Measurements from ENCODE around the gene SALL3.

The SALL3 gene

DNA sequence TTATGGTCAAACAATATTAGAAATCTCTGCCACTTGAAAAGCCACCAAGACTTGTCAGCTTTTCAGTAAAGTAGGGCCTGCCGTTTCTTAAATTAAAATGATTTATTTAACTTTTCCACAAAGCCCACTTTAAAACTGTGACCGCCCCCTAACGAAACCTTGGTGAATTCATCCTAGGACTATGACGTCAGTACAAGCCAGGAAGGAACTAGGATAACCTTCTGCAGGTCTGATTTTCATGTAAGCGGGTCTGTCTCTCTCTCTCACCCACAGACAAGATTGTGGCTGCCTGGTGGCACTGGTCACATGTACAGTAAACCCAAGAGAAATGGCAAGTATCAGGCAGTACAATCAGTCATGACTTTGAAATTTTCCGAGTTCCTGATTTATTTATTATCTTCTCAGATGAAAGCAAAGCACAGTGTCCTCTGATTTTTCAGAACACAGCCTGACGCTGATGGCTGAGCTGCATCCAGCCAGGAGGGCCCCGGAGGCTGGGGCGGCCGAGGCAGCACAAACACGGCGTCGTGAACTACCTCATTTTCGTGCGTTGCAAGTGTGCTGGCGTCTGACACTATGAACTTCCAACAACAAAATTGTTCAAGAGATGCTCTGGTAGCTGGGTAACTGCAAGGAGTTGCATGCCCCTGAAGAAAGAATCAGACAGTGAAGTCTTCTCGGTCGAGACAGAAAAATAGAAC lies 18.9 kb downstream of the SALL3 start:
- Histone ChIP-seq H3K27me3 (ENCODE audit: insufficient read depth, poor library complexity, severe bottlenecking) (peaks cover 13% of the 10 kb centered on the region), H3K4me3 (replicated peaks; ENCODE audit: insufficient read depth, low read length) (no peak overlapping the region), H3K27ac (replicated peaks) (no peak overlapping the region)
- no peak for DNase-seq (ENCODE audit: low read depth in 1 of 2, low spot score in 1 of 2)
- TF ChIP-seq GABPA (IDR thresholded peaks at IDR 0.05; ENCODE audit: low read depth) (no peak), SPI1 (IDR thresholded peaks at IDR 0.05; ENCODE audit: borderline replicate concordance, low read depth) (no peak), POLR2AphosphoS5 (IDR thresholded peaks at IDR 0.05; ENCODE audit: low read depth) (no peak)
- TF ChIP-seq, protein P1, sequence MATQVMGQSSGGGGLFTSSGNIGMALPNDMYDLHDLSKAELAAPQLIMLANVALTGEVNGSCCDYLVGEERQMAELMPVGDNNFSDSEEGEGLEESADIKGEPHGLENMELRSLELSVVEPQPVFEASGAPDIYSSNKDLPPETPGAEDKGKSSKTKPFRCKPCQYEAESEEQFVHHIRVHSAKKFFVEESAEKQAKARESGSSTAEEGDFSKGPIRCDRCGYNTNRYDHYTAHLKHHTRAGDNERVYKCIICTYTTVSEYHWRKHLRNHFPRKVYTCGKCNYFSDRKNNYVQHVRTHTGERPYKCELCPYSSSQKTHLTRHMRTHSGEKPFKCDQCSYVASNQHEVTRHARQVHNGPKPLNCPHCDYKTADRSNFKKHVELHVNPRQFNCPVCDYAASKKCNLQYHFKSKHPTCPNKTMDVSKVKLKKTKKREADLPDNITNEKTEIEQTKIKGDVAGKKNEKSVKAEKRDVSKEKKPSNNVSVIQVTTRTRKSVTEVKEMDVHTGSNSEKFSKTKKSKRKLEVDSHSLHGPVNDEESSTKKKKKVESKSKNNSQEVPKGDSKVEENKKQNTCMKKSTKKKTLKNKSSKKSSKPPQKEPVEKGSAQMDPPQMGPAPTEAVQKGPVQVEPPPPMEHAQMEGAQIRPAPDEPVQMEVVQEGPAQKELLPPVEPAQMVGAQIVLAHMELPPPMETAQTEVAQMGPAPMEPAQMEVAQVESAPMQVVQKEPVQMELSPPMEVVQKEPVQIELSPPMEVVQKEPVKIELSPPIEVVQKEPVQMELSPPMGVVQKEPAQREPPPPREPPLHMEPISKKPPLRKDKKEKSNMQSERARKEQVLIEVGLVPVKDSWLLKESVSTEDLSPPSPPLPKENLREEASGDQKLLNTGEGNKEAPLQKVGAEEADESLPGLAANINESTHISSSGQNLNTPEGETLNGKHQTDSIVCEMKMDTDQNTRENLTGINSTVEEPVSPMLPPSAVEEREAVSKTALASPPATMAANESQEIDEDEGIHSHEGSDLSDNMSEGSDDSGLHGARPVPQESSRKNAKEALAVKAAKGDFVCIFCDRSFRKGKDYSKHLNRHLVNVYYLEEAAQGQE (IDR thresholded peaks at IDR 0.05; ENCODE audit: insufficient replicate concordance, low read depth) = no peak

DNA sequence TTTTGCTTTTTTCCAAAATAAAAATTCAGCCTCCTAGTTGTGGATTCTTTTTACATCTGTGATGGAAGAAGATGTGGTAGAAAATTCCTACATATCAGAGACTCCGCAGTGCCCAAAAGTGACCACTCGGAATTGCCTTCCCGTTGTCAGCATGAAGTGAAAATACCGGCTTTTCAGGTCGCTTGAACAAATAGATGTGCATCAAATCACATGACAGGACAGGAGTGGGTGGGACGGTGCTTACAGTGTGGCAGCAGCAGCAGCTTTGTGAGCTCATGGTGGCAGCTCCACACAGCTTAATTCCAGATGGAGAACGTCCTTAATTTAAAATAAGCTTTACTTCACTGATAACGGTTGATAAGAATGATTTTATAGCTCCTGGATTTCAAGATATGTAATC lies 20.3 kb downstream of the SALL3 start:
- no peak for TF ChIP-seq SPI1 (IDR thresholded peaks at IDR 0.05; ENCODE audit: borderline replicate concordance, low read depth)
- TF ChIP-seq, protein P1 (IDR thresholded peaks at IDR 0.05; ENCODE audit: insufficient replicate concordance, low read depth) = no peak
- no peak for TF ChIP-seq POLR2AphosphoS5 (IDR thresholded peaks at IDR 0.05; ENCODE audit: low read depth)
- TF ChIP-seq, protein P2, sequence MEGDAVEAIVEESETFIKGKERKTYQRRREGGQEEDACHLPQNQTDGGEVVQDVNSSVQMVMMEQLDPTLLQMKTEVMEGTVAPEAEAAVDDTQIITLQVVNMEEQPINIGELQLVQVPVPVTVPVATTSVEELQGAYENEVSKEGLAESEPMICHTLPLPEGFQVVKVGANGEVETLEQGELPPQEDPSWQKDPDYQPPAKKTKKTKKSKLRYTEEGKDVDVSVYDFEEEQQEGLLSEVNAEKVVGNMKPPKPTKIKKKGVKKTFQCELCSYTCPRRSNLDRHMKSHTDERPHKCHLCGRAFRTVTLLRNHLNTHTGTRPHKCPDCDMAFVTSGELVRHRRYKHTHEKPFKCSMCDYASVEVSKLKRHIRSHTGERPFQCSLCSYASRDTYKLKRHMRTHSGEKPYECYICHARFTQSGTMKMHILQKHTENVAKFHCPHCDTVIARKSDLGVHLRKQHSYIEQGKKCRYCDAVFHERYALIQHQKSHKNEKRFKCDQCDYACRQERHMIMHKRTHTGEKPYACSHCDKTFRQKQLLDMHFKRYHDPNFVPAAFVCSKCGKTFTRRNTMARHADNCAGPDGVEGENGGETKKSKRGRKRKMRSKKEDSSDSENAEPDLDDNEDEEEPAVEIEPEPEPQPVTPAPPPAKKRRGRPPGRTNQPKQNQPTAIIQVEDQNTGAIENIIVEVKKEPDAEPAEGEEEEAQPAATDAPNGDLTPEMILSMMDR (IDR thresholded peaks at IDR 0.05; ENCODE audit: insufficient read depth, low read length) = no peak
- no peak for TF ChIP-seq GABPA (IDR thresholded peaks at IDR 0.05; ENCODE audit: low read depth)
- no peak for DNase-seq (ENCODE audit: low read depth in 1 of 2, low spot score in 1 of 2)
- H3K27ac ChIP-seq (replicated peaks) = no peak overlapping the region
- no peak overlapping the region for H3K4me3 ChIP-seq (replicated peaks; ENCODE audit: insufficient read depth, low read length)
- H3K27me3 ChIP-seq (ENCODE audit: insufficient read depth, poor library complexity, severe bottlenecking) = peaks cover 19% of the 10 kb centered on the region

DNA sequence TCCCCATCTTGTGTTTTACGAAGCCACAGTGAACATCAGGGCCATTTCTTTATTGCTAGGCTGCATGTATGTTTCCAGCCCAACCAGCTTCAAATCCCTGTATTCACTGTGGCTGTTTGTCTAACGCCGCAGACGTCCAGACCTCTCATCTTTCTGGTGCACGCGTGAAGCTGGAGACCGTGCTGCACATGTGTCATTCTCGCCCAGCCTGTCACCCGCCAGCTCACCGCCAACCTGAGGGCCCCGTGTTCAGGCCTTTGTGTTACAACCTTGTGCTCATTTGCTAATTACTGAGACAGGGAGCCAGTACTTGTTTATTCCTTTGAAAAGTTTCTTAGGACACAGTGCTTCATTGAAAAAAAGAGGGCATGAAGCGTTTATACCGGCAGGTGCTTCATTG lies 21.4 kb downstream of the SALL3 start:
- TF ChIP-seq SPI1 (IDR thresholded peaks at IDR 0.05; ENCODE audit: borderline replicate concordance, low read depth) (no peak), POLR2AphosphoS5 (IDR thresholded peaks at IDR 0.05; ENCODE audit: low read depth) (no peak)
- TF ChIP-seq, protein P2 (IDR thresholded peaks at IDR 0.05; ENCODE audit: insufficient read depth, low read length) = no peak
- no peak overlapping the region for H3K27ac ChIP-seq (replicated peaks)
- H3K4me3 ChIP-seq (replicated peaks; ENCODE audit: insufficient read depth, low read length) = no peak overlapping the region
- peaks cover 19% of the 10 kb centered on the region for H3K27me3 ChIP-seq (ENCODE audit: insufficient read depth, poor library complexity, severe bottlenecking)
- no peak for DNase-seq (ENCODE audit: low read depth in 1 of 2, low spot score in 1 of 2)

DNA sequence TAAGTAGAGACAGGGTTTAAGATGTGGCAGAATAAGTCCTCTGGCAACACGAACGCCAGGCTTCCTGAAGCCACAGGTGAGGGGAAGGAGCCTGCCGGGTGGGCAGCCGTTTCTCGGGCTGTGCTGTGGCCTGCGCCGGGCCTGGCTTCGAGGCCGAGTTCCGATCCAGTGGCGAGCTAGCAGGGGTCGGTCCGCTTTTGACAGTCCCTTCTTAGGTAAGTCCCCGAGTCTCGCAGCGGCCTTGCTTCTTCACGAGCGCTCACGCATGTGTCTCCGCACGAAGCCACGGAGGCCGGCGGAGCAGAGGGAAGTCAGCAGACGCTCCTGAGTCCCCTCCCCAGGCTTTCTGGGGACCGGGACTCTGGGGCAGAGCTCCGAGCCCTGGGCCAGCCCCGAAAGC lies 26.0 kb downstream of the SALL3 start:
- TF ChIP-seq SPI1 (IDR thresholded peaks at IDR 0.05; ENCODE audit: borderline replicate concordance, low read depth) = no peak
- TF ChIP-seq, protein P2 (IDR thresholded peaks at IDR 0.05; ENCODE audit: insufficient read depth, low read length) = no peak
- TF ChIP-seq POLR2AphosphoS5 (IDR thresholded peaks at IDR 0.05; ENCODE audit: low read depth) = no peak
- TF ChIP-seq GABPA (IDR thresholded peaks at IDR 0.05; ENCODE audit: low read depth) = no peak
- TF ChIP-seq, protein P1 (IDR thresholded peaks at IDR 0.05; ENCODE audit: insufficient replicate concordance, low read depth) = no peak

More for the DNA sequence above, 26.0 kb downstream of the SALL3 start:
- Histone ChIP-seq H3K27ac (replicated peaks) (no peak overlapping the region), H3K27me3 (ENCODE audit: insufficient read depth, poor library complexity, severe bottlenecking) (peaks cover 6% of the 10 kb centered on the region), H3K4me3 (replicated peaks; ENCODE audit: insufficient read depth, low read length) (no peak overlapping the region)
- no peak for DNase-seq (ENCODE audit: low read depth in 1 of 2, low spot score in 1 of 2)

Data from HL-60 (cell line).